HEK293 (cell line): ENCODE results near the gene LECT2.

ENCODE experiments used
- CTCF ChIA-PET: fragments of 350-600 bp; formaldehyde crosslinking; extraction: SDS; loops from one replicate; lab custom pipeline; 2021; ENCODE audit warnings: antibody characterized with exemption; lab: Yijun Ruan, JAX
- POLR2A ChIA-PET: fragments of 300-600 bp; formaldehyde crosslinking; extraction: SDS; loops from one replicate; lab custom pipeline; 2020; ENCODE audit warnings: antibody characterized with exemption, inconsistent platforms; lab: Yijun Ruan, JAX
- H3K27ac ChIP-seq: fragments of 200-500 bp; sonication (Bioruptor generic); 2 replicates; pipeline ENCODE4 v1.5.1; 2014; ENCODE audit warnings: low read depth, low read length, control low read depth, inconsistent platforms; ENCODE audit errors: extremely low read depth
- H3K36me3 ChIP-seq, 2 experiments: fragments of 200-500 bp in 1 of 2; sonication (Bioruptor generic) in 1 of 2; 1 replicate in 1 of 2; 2 replicates in 1 of 2; pipeline ENCODE4 v1.5.1; 2014 to 2017; ENCODE audit warnings: inconsistent platforms in 2 of 2, low read length in 2 of 2; ENCODE audit not compliant: control insufficient read depth in 2 of 2, insufficient read depth in 1 of 2
- H3K4me1 ChIP-seq: fragments of 200-500 bp; sonication (Bioruptor generic); 2 replicates; pipeline ENCODE4 v1.5.1; 2014; ENCODE audit warnings: mild to moderate bottlenecking, low read length, inconsistent platforms; ENCODE audit not compliant: control insufficient read depth, insufficient read depth
- H3K4me3 ChIP-seq: 2 replicates; pipeline ENCODE4 v1.5.1; 2011; ENCODE audit warnings: low read depth, mild to moderate bottlenecking, control low read depth, low read length, moderate library complexity
- H3K9me3 ChIP-seq: fragments of 200-500 bp; sonication (Bioruptor generic); 2 replicates; pipeline ENCODE4 v1.5.1; 2014; ENCODE audit warnings: low read depth, low read length, inconsistent platforms; ENCODE audit not compliant: control insufficient read depth, insufficient read depth
- GLI2 ChIP-seq: fragments of 450-650 bp; formaldehyde crosslinking; IDR thresholded peaks from 2 replicates; pipeline ENCODE4; 2017; ENCODE audit warnings: missing biosample characterization, missing genetic modification characterization, low read depth, borderline replicate concordance
- GLI4 ChIP-seq: fragments of 450-650 bp; formaldehyde crosslinking; IDR thresholded peaks from 2 replicates; pipeline ENCODE4 v1.5.1; 2016; ENCODE audit warnings: missing biosample characterization, missing genetic modification characterization
- IKZF3 ChIP-seq: fragments of 450-650 bp; IDR thresholded peaks from 2 replicates; pipeline ENCODE4 v1.5.0; 2018; ENCODE audit warnings: missing biosample characterization, mild to moderate bottlenecking, missing genetic modification characterization, moderate library complexity
- OSR2 ChIP-seq: fragments of 450-650 bp; formaldehyde crosslinking; IDR thresholded peaks from 2 replicates; pipeline ENCODE4 v1.5.1; 2016; ENCODE audit warnings: missing biosample characterization, missing genetic modification characterization
- PRDM1 ChIP-seq: fragments of 450-650 bp; formaldehyde crosslinking; IDR thresholded peaks from 2 replicates; pipeline ENCODE4; 2016; ENCODE audit warnings: missing biosample characterization, missing genetic modification characterization
- ZEB2 ChIP-seq: fragments of 450-650 bp; formaldehyde crosslinking; IDR thresholded peaks from 2 replicates; pipeline ENCODE4 v1.5.1; 2016; ENCODE audit warnings: missing biosample characterization, missing genetic modification characterization
- ZNF140 ChIP-seq: fragments of 450-650 bp; formaldehyde crosslinking; IDR thresholded peaks from 2 replicates; pipeline ENCODE4 v1.5.1; 2016; ENCODE audit warnings: missing biosample characterization, missing genetic modification characterization
- ZNF324 ChIP-seq: fragments of 450-650 bp; formaldehyde crosslinking; IDR thresholded peaks from 2 replicates; pipeline ENCODE4 v1.5.1; 2016; ENCODE audit warnings: missing biosample characterization, missing genetic modification characterization
- ZNF530 ChIP-seq: fragments of 450-650 bp; formaldehyde crosslinking; IDR thresholded peaks from 2 replicates; pipeline ENCODE4 v1.5.1; 2016; ENCODE audit warnings: low read depth, missing biosample characterization, missing genetic modification characterization
- ZNF707 ChIP-seq: fragments of 450-650 bp; formaldehyde crosslinking; IDR thresholded peaks from 2 replicates; pipeline ENCODE4 v1.5.1; 2016; ENCODE audit warnings: missing biosample characterization, missing genetic modification characterization
- ZNF768 ChIP-seq: fragments of 450-650 bp; formaldehyde crosslinking; IDR thresholded peaks from 2 replicates; pipeline ENCODE4 v1.5.1; 2018; ENCODE audit warnings: missing biosample characterization, mild to moderate bottlenecking, missing genetic modification characterization
- ZNF777 ChIP-seq: fragments of 450-650 bp; formaldehyde crosslinking; IDR thresholded peaks from 2 replicates; pipeline ENCODE4 v1.5.1; 2017; ENCODE audit warnings: missing biosample characterization, missing genetic modification characterization, borderline replicate concordance
- ZSCAN30 ChIP-seq: fragments of 450-650 bp; IDR thresholded peaks from 2 replicates; pipeline ENCODE4 v1.5.1; 2018; ENCODE audit warnings: missing biosample characterization, mild to moderate bottlenecking, missing genetic modification characterization, moderate library complexity
- TF ChIP-seq, protein P1 (sequence below): fragments of 450-650 bp; formaldehyde crosslinking; IDR thresholded peaks from 2 replicates; pipeline ENCODE4 v1.5.1; 2016; ENCODE audit warnings: missing biosample characterization, missing genetic modification characterization, low read depth
- TF ChIP-seq, protein P2 (sequence below): fragments of 450-650 bp; formaldehyde crosslinking; IDR thresholded peaks from 2 replicates; pipeline ENCODE4 v1.5.1; 2016; ENCODE audit warnings: missing biosample characterization, missing genetic modification characterization
- TF ChIP-seq, protein P3 (sequence below): fragments of 450-650 bp; formaldehyde crosslinking; IDR thresholded peaks from 2 replicates; pipeline ENCODE4 v1.5.1; 2017; ENCODE audit warnings: missing biosample characterization, missing genetic modification characterization
- TF ChIP-seq, protein P4 (sequence below): fragments of 450-650 bp; formaldehyde crosslinking; IDR thresholded peaks from 2 replicates; pipeline ENCODE4 v1.5.1; 2016; ENCODE audit warnings: missing biosample characterization, missing genetic modification characterization
- TF ChIP-seq, protein P5 (sequence below): fragments of 450-650 bp; formaldehyde crosslinking; IDR thresholded peaks from 2 replicates; pipeline ENCODE4 v1.5.1; 2016; ENCODE audit warnings: missing biosample characterization, missing genetic modification characterization
- TF ChIP-seq, protein P6 (sequence below): fragments of 450-650 bp; formaldehyde crosslinking; IDR thresholded peaks from 2 replicates; pipeline ENCODE4 v1.5.1; 2016; ENCODE audit warnings: missing biosample characterization, missing genetic modification characterization

The LECT2 gene

DNA sequence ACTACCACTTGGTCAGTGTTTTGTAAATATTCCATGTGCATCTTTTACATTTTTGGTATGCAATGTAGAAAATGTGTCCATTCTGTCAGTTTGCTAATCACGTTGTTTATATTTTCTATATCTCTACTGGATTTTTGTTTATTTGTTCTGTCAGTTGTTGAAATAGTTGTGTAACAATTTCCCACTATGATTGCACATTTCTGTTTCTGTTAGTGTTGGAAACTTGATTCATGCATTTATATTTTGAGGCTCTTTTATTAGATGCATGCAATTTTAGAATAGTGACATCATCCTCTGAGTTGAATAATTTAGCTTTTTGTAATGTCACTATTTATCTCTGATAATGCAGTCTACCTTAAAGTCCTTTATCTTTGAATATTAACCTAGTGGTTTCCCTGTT is 25.8 kb upstream of the LECT2 start:
- Histone ChIP-seq H3K27ac (no peak overlapping the region), H3K4me1 (no peaks in the 10 kb centered on the region), H3K4me3 (no peak overlapping the region), H3K9me3 (no peaks in the 10 kb centered on the region), H3K36me3 (no peaks in the 10 kb centered on the region)
- TF ChIP-seq ZNF768 (tag by site-specific recombination) (no peak), IKZF3 (no peak), OSR2 (tag by site-specific recombination) (no peak), GLI4 (tag by site-specific recombination) (no peak), ZNF324 (no peak)
- TF ChIP-seq, protein P1, sequence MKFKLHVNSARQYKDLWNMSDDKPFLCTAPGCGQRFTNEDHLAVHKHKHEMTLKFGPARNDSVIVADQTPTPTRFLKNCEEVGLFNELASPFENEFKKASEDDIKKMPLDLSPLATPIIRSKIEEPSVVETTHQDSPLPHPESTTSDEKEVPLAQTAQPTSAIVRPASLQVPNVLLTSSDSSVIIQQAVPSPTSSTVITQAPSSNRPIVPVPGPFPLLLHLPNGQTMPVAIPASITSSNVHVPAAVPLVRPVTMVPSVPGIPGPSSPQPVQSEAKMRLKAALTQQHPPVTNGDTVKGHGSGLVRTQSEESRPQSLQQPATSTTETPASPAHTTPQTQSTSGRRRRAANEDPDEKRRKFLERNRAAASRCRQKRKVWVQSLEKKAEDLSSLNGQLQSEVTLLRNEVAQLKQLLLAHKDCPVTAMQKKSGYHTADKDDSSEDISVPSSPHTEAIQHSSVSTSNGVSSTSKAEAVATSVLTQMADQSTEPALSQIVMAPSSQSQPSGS (tag by site-specific recombination): peak; percentile 65
- TF ChIP-seq, protein P2, sequence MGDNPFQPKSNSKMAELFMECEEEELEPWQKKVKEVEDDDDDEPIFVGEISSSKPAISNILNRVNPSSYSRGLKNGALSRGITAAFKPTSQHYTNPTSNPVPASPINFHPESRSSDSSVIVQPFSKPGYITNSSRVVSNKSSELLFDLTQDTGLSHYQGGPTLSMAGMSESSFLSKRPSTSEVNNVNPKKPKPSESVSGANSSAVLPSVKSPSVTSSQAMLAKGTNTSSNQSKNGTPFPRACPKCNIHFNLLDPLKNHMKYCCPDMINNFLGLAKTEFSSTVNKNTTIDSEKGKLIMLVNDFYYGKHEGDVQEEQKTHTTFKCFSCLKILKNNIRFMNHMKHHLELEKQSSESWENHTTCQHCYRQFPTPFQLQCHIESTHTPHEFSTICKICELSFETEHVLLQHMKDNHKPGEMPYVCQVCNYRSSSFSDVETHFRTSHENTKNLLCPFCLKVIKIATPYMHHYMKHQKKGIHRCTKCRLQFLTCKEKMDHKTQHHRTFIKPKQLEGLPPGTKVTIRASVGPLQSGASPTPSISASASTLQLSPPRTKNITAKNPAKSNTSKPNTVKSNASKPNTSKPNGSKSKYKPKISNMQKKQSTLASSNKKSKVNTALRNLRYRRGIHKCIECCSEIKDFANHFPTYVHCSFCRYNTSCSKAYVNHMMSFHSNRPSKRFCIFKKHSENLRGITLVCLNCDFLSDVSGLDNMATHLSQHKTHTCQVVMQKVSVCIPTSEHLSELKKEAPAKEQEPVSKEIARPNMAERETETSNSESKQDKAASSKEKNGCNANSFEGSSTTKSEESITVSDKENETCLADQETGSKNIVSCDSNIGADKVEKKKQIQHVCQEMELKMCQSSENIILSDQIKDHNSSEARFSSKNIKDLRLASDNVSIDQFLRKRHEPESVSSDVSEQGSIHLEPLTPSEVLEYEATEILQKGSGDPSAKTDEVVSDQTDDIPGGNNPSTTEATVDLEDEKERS (tag by site-specific recombination): no peak
- ChIA-PET CTCF (interaction anchor here (0.6 to 1.4 kb wide), 2 partner anchors 77 to 722 kb away, joined by 5 to 6 read pairs; no protein-coding TSS in a partner anchor), POLR2A (no interaction called here)

DNA sequence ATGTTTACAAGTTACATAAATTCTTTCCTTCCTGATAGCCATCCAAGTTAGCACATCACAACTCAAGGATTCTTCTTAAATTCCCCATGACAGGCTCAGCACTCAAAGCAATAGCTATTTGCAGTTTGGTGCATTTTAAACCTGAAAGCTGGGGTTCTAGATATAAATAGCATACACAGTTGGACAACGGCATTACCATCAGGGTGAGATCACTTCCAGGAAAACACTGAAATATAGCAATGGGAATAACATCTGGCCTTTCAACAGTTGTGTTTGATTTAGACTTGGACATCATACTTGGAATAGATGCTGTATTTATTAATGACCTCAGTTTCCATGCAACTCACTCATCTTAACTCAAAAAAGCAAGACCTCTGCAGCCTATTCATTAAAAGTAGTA is 24.7 kb upstream of the LECT2 start:
- CTCF ChIA-PET: interaction anchor here (0.6 to 2.5 kb wide), 3 partner anchors 9 to 78 kb away, joined by 3 to 19 read pairs (median 3); no protein-coding TSS in a partner anchor

More for the DNA sequence above, 24.7 kb upstream of the LECT2 start:
- TF ChIP-seq ZSCAN30 (no peak), PRDM1 (tag by site-specific recombination) (no peak), ZNF530 (tag by site-specific recombination) (no peak), ZNF777 (no peak), ZNF140 (no peak), ZEB2 (tag by site-specific recombination) (no peak), GLI2 (tag by site-specific recombination) (no peak), ZNF707 (tag by site-specific recombination) (no peak)
- TF ChIP-seq, protein P3, sequence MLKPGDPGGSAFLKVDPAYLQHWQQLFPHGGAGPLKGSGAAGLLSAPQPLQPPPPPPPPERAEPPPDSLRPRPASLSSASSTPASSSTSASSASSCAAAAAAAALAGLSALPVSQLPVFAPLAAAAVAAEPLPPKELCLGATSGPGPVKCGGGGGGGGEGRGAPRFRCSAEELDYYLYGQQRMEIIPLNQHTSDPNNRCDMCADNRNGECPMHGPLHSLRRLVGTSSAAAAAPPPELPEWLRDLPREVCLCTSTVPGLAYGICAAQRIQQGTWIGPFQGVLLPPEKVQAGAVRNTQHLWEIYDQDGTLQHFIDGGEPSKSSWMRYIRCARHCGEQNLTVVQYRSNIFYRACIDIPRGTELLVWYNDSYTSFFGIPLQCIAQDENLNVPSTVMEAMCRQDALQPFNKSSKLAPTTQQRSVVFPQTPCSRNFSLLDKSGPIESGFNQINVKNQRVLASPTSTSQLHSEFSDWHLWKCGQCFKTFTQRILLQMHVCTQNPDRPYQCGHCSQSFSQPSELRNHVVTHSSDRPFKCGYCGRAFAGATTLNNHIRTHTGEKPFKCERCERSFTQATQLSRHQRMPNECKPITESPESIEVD: no peak
- TF ChIP-seq, protein P4, sequence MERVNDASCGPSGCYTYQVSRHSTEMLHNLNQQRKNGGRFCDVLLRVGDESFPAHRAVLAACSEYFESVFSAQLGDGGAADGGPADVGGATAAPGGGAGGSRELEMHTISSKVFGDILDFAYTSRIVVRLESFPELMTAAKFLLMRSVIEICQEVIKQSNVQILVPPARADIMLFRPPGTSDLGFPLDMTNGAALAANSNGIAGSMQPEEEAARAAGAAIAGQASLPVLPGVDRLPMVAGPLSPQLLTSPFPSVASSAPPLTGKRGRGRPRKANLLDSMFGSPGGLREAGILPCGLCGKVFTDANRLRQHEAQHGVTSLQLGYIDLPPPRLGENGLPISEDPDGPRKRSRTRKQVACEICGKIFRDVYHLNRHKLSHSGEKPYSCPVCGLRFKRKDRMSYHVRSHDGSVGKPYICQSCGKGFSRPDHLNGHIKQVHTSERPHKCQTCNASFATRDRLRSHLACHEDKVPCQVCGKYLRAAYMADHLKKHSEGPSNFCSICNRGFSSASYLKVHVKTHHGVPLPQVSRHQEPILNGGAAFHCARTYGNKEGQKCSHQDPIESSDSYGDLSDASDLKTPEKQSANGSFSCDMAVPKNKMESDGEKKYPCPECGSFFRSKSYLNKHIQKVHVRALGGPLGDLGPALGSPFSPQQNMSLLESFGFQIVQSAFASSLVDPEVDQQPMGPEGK (tag by site-specific recombination): no peak
- TF ChIP-seq, protein P5, sequence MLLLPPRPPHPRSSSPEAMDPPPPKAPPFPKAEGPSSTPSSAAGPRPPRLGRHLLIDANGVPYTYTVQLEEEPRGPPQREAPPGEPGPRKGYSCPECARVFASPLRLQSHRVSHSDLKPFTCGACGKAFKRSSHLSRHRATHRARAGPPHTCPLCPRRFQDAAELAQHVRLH (tag by site-specific recombination): no peak
- TF ChIP-seq, protein P6, sequence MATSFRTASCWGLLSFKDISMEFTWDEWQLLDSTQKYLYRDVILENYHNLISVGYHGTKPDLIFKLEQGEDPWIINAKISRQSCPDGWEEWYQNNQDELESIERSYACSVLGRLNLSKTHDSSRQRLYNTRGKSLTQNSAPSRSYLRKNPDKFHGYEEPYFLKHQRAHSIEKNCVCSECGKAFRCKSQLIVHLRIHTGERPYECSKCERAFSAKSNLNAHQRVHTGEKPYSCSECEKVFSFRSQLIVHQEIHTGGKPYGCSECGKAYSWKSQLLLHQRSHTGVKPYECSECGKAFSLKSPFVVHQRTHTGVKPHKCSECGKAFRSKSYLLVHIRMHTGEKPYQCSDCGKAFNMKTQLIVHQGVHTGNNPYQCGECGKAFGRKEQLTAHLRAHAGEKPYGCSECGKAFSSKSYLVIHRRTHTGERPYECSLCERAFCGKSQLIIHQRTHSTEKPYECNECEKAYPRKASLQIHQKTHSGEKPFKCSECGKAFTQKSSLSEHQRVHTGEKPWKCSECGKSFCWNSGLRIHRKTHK (tag by site-specific recombination): no peak
- TF ChIP-seq, all 188 proteins: peak for 0
- no peaks in the 10 kb centered on the region for H3K9me3 ChIP-seq
- H3K36me3 ChIP-seq: no peaks in the 10 kb centered on the region
- H3K4me1 ChIP-seq: no peaks in the 10 kb centered on the region
- POLR2A ChIA-PET: no interaction called here
- H3K27ac ChIP-seq: no peak overlapping the region
- no peak overlapping the region for H3K4me3 ChIP-seq
